Measurements from ENCODE around the gene TBCCD1.

DNA sequence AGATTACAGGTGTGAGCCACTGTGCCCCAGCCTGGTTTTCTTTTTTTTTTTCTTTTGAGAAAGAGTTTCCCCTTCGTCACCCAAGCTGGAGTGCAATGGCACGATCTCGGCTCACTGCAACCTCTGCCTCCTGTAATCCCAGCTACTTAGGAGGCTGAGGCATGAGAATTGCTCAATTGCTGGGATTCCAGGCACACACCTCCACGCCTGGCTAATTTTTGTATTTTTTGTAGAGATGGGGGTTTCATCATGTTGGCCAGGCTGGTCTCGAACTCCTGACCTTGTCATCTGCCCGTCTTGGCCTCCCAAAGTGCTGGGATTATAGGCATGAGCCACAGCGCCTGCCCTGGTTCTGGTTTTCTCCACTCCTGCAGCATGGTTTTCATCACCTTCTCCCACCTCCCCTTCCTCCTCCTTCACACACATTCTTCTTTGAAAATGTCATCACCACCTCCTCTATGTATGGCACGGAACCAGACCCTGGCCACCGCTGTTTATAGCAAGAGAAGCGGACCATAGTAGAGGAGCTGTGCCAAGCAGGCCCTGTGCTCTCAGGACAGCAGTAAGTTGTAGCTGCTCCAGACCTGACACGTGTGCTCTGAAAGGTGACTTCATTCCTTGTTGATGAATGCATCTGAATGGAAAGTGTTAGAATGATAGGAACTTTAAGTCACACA lies 31.1 kb upstream of the TBCCD1 start:
- TF ChIP-seq, protein P1, sequence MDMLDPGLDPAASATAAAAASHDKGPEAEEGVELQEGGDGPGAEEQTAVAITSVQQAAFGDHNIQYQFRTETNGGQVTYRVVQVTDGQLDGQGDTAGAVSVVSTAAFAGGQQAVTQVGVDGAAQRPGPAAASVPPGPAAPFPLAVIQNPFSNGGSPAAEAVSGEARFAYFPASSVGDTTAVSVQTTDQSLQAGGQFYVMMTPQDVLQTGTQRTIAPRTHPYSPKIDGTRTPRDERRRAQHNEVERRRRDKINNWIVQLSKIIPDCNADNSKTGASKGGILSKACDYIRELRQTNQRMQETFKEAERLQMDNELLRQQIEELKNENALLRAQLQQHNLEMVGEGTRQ (IDR thresholded peaks at IDR 0.05; ENCODE audit: low read length), result no peak
- TF ChIP-seq HDAC2 (IDR thresholded peaks at IDR 0.05; ENCODE audit: borderline replicate concordance in 1 of 2, low read depth in 2 of 2, low read length in 2 of 2), result no peak
